ENCODE results near the gene KCNJ8. TPM values are rescaled to one million over a fixed set of nuclear protein-coding genes. Genes with fewer than 3 reads are reported as not detected.
A peak's percentile ranks its signal among the peaks of the same experiment; 100 is the strongest.

KCNJ8 gene
- 10 to 100 TPM in 2 of 4 donors, 1 to 10 TPM in 2; 6.1 to 44.9 (median 13.0) TPM for total RNA-seq

- intact Hi-C loops (cut with DNase I; ENCODE audit: low total_unique reads): loop anchor here (10.0 kb wide), 1 partner anchor 50 kb away; no protein-coding TSS in a partner anchor
- TF ChIP-seq POLR2A (IDR thresholded peaks at IDR 0.05) (peak in 1 of 2 donors; percentile 23), CTCF (IDR thresholded peaks at IDR 0.05) (peak in 1 of 4 experiments; percentile 15)
- H3K4me1 ChIP-seq: no peaks in the 10 kb centered on the region
Measured at GRCh38 chr12:21774358-21775132, at the start of gene KCNJ8. Gene KCNJ8, minus strand, starts transcription at chr12:21774706. Its CDS starts 1,090 bp downstream, at chr12:21773616.

GRCh38 chr12:21823581-21823980, 49.1 kb upstream of the KCNJ8 start:
- no peak for TF ChIP-seq CTCF (IDR thresholded peaks at IDR 0.05)
- no peak for TF ChIP-seq POLR2A (IDR thresholded peaks at IDR 0.05)
- peak in 1 of 2 donors; percentile 18 for DNase-seq
- H3K27ac ChIP-seq: peak overlapping the region in 1 of 2 donors; percentile 41
- no peaks in the 10 kb centered on the region for H3K9me3 ChIP-seq
- H3K4me3 ChIP-seq: no peak overlapping the region
- H3K27me3 ChIP-seq: no peaks in the 10 kb centered on the region
- H3K36me3 ChIP-seq: no peaks in the 10 kb centered on the region
- peaks cover 4 to 15% of the 10 kb centered on the region in 2 donors for H3K4me1 ChIP-seq
- intact Hi-C loops (cut with DNase I; ENCODE audit: low total_unique reads): loop anchor here (10.0 kb wide), 1 partner anchor 49 kb away; the partner anchor contains the start of gene KCNJ8

More at GRCh38 chr12:21774358-21775132, at the start of gene KCNJ8:
- DNase-seq: peak; percentile 83 to 85
- Histone ChIP-seq H3K36me3 (no peaks in the 10 kb centered on the region), H3K9me3 (no peaks in the 10 kb centered on the region), H3K4me3 (peak within 1 kb of the TSS; percentile 54 to 62), H3K27me3 (no peaks in the 10 kb centered on the region), H3K27ac (peak within 1 kb of the TSS; percentile 90 to 93)

GRCh38 chr12:21819678-21820077, 45.2 kb upstream of the KCNJ8 start:
- TF ChIP-seq CTCF (IDR thresholded peaks at IDR 0.05): no peak
- no peak for DNase-seq
- intact Hi-C loops (cut with DNase I; ENCODE audit: low total_unique reads): loop anchor here (10.0 kb wide), 1 partner anchor 45 kb away; the partner anchor contains the start of gene KCNJ8
- Histone ChIP-seq H3K4me3 (no peak overlapping the region), H3K9me3 (no peaks in the 10 kb centered on the region), H3K27ac (peak overlapping the region in 1 of 2 donors; percentile 43), H3K27me3 (no peaks in the 10 kb centered on the region), H3K36me3 (no peaks in the 10 kb centered on the region), H3K4me1 (peaks cover 4% of the 10 kb centered on the region in 2 donors)

- Histone ChIP-seq H3K4me3 (no peak overlapping the region), H3K36me3 (no peaks in the 10 kb centered on the region), H3K4me1 (peaks cover 4% of the 10 kb centered on the region in 2 donors), H3K27ac (peak overlapping the region in 1 of 2 donors; percentile 43), H3K27me3 (no peaks in the 10 kb centered on the region), H3K9me3 (no peaks in the 10 kb centered on the region)
- DNase-seq: no peak
- intact Hi-C loops (cut with DNase I; ENCODE audit: low total_unique reads): no loop called here
- no peak for TF ChIP-seq CTCF (IDR thresholded peaks at IDR 0.05)
- no peak for TF ChIP-seq POLR2A (IDR thresholded peaks at IDR 0.05)
Measured at GRCh38 chr12:21819236-21819635, 44.7 kb upstream of the KCNJ8 start.

- intact Hi-C loops (cut with DNase I; ENCODE audit: low total_unique reads): no loop called here
- no peak overlapping the region for H3K4me3 ChIP-seq
- no peaks in the 10 kb centered on the region for H3K36me3 ChIP-seq
- H3K9me3 ChIP-seq: no peaks in the 10 kb centered on the region
- TF ChIP-seq CTCF (IDR thresholded peaks at IDR 0.05) (no peak), POLR2A (IDR thresholded peaks at IDR 0.05) (no peak)
- no peak for DNase-seq
- peak overlapping the region in 1 of 2 donors; percentile 43 for H3K27ac ChIP-seq
- H3K4me1 ChIP-seq: peaks cover 4% of the 10 kb centered on the region in 2 donors
- H3K27me3 ChIP-seq: no peaks in the 10 kb centered on the region
Measured at GRCh38 chr12:21818627-21819026, 44.1 kb upstream of the KCNJ8 start.

All from uterus (tissue), 4 donors.